ENCODE results near the gene NR1D1.

- TF ChIP-seq POLR2AphosphoS5 (IDR thresholded peaks at IDR 0.05) (no peak), CTCF (IDR thresholded peaks at IDR 0.05) (no peak), POLR2A (IDR thresholded peaks at IDR 0.05; ENCODE audit: low read depth) (no peak), EP300 (IDR thresholded peaks at IDR 0.05) (no peak)
Observed at GRCh38 chr17:40089077-40089895, 11.1 kb downstream of the NR1D1 start.

Data from esophagus muscularis mucosa (tissue), 4 donors.